GOT3 (cell line): Measurements from ENCODE around the gene EXOSC6.
A peak's percentile ranks its signal among the peaks of the same experiment; 100 is the strongest.
"Not testable (repeated sequence)": the region's sequence is repeated elsewhere in the genome, so short reads cannot be mapped to it uniquely, and the experiment has no call there.

ENCODE experiments used
- DNase-seq: peaks from one replicate; lab custom pipeline; 2025; ENCODE audit warnings: mixed read lengths; lab: John Stamatoyannopoulos, UW

Gene EXOSC6

DNA sequence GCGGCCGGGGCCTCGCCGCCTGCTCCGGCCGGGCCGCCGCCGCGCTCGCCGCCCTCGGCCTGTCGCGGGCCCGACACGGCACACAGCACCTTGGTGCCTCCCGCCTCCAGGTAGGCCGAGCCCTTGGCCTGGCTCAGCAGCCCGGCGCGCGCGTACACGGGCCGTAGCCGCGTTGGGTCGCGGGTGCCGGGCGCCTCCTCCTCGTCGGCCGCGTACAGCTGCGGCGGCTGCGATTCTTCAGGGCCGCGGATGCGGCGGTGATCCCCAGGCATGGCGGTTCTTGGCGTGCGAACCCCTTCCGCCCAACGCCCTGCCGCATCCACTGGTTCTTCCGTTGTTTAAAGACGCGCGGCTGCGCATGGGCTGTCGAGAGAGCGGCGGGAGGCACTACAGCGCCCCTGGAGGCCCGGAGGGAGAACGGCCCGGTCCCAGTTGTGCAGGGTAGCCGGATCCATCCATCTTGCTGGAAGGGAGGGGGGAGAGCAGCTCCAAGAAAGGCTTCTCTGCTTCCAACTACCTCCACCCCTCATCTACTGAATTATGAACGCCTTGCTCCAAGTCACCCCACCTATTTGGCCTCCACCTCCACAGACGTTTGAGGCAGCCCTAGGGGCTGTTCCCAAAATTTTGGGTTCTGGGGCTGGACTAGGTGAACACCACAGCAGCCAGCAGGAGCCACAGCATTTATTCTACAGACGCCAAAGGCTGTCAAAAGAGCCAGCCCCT, at the start of gene EXOSC6:
EXOSC6 (minus strand) TSS at position 312 of the 726 bp plus-strand sequence; CDS start at position 272, 40 bp downstream.
- peak; percentile 69 for DNase-seq

DNA sequence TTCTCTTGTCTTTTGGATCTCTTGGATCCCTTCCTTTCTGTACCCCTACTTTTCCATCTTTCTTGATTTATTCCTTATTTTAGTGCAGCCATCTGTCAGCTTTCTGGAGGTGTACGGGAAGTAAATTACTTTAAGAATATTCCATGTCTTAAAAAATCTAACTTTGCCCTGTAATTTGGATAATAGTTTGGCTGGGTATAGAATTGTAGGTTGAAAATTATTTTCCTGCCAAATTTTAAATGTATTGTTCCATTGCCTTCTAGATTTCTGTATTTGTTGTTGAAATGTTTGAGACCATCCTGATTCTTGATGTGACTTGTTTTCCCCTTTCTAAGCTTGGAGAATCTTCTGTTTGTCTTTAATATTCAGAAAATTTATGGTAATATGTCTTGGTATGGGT, 49.4 kb upstream of the EXOSC6 start:
- DNase-seq: no peak

DNA sequence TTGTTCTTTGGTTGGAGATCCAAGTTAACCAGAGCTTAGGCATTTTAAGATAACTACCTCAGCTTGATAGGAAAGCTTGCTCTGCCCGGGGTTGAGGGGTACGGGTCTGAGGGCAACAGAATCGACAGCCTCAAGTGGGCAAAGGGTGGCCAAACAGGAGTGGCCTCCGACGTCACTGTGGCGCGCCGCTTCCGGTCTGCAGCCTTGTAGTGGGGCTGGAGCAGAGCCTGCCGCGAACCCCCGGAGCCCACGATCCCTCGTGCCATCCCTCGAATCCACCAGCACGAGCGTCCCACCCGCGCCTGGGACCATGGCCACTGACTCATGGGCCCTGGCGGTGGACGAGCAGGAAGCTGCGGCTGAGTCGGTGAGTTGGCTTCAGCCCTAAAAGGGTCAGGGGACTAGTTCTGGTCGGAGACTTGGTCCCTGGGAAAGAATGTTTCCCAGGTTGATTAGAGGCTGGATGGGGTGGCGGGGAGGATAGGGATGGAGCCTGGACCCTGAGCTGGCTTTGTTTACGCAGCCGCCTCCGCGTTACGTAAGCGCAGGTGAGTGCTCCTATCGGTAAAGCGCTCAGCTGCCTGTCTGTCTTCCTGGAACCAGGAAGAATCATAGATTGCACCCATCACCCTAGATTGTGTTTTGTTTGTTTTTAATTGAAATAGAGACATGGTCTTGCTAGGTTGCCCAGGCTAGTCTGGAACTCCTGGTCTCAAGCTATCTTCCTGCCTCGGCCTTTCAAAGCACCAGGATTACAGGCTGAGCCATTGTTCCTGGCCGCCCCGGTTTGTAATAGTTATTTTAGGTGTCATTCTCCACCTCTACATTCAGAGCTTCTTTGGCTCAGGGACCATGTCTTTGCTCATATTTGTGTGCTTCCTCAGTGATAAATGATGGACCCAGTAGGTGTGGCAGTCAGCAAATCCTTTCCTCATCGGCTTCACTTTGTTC, 47.5 kb upstream of the EXOSC6 start, which contains the start of gene DDX19B:
DDX19B (plus strand) TSS at position 199 of the 951 bp plus-strand sequence; CDS start at position 311, 112 bp downstream.
- peak; percentile 10 for DNase-seq

DNA sequence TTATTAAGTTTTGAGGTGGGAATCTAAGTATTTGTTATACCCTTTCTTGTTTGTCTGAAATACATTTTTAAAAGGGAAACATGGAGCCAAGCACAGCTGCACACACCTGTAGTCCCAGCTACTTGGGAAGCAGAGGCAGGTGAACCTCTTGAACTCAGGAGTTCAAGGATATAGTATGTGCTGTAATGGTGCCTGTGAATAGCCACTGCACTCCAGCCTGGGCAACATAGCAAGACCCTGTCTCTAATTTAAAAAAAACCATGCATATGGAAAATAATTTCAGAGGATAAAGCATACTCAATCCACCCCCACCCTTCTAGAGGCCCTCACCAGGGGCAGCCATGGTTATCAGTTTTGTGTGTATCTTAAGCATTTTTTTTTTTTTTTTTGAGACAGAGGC, 43.9 kb upstream of the EXOSC6 start:
- no peak for DNase-seq

DNA sequence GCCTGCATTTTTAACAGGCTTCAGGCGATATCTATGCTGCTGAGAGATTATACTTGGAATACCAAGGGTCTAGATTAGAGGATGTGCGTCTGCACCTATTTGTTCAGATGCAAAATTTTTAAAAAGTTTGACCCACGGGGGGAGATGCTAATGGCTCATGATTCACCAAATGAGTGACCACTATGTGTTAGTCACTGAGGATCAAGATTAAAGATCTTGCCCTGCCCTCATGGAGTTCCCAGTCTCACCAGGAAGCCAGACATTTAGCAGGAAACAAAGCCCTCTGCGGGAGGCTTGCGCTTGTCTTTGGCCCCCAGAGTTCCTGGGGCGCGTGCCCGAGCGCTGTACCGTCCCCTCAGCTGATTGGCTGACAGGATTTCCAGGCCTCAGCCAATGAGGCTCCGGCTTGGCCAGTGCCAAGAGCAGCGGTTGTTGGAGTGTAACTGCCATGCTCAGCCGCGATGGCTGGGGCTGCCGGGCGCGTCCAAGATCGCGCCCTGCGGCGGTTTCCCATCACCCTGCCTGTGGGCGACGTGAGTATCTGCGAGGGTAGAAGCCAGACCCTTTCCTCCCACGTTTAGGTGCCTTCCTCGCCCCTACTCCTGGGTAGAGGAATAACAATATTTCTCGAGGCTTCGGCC, 42.8 kb upstream of the EXOSC6 start:
- DNase-seq: no peak

DNA sequence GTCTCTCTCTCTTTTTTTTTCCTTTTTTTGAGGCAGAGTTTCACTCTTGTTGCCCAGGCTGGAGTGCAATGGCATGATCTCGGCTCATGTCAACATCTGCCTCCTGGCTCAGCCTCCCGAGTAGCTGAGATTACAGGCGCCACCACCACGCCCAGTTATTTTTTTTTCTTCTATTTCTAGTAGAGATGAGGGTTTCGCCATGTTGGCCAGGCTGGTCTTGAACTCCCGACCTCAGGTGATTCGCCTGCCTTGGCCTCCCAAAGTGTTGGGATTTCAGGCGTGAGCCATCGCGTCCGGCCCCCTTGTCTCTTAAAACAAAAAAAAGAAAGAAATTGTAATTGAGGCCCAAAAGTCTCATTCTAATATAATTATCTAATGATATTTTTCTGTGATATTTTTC, 40.4 kb upstream of the EXOSC6 start:
- DNase-seq: not testable (repeated sequence)

DNA sequence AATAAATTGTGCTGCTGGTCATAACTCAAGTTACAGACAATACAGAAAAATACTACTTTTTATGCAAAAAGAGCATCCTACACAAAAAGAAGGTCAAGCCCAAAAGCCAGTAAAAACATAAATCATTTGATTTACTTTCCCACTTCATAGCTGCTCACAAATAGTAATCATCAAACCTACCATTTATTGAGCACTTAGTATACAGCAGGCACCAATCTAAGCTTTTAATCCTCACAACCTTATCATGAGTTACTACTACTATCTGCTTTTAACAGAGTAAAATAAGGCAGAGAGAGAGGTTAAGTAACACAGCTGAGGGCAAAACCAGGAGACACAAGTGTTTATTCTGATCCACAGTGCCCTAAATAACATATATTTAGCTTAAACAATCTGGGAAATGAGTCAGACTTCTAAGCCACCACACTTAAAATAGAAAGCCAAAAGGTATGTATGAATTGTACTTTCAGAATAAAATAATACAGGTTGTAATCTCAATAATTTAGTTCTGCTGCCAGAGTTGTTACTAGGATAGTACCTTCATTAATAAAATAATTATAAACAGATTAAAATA, 39.3 kb upstream of the EXOSC6 start:
- DNase-seq: no peak

DNA sequence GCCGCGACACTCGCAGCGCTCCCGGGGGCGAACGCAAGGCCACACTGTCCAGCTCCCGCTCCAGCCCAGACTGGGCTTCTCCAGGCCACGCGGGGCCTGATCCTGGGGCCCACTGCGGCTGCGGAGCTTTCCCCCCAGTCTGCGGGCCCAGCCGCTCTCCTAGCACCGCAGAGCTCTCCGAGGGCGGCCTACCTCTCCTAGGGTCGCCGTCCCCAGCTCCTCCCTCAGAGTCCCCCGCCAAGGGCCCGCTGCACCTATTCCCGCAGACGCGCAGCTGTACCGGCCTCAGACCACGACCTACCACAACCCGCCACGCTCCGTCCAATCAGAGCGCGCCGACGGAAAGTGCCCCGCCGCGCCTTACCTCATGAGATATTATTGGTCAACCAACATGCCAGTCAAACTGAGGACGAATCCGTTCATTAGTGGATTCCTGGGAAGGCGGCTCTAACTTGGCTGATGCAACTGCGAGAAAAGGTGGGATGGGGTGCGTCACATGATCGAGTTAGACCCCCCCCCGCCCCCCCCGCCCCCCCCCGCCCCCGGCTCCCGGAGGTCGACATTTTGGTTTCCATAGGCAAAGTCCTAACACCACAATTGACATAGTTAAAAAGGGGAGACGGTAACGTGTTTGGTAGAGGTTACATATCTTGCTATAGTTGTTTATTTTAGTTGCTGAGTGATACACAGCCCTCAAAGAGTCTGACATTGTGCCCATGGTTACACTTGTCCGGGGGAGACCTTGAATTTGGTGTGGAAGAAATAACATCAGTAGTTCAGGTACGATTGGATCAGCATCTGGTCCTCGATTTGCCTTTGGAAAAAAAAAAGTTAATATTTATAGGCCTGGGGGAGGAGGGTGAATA, 37.7 kb upstream of the EXOSC6 start, which contains the start of gene AARS1:
AARS1 (minus strand) TSS at position 278 of the 866 bp plus-strand sequence. CDS start 6,743 bp downstream, outside the sequence.
- peak; percentile 82 for DNase-seq

DNA sequence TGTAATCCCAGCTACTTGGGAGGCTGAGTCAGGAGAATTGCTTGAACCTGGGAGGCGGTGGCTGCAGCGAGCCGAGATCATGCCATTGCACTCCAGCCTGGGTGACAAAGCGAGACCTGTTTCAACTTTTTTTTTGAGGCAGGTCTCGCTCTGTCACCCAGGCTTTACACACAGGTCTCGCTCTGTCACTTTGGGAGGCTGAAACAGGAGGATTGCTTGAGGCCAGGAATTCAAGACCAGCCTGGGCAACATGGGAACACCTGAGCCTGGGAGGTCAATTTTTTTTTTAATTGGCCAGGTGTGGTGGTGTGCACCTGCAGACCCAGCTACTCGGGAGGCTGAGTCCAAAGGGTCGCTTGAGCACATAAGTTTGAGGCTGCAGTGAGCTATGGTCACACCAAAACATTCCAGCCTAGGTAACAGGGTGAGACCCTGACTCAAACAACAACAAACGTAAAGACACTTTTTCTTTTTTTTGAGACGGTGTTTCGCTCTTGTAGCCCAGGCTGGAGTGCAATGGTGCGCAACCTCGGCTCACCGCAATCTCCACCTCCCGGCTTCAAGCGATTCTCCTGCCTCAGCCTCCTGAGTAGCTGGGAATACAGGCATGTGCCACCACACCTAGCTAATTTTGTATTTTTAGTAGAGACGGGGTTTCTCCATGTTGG, 35.7 kb upstream of the EXOSC6 start:
- DNase-seq: not testable (repeated sequence)

DNA sequence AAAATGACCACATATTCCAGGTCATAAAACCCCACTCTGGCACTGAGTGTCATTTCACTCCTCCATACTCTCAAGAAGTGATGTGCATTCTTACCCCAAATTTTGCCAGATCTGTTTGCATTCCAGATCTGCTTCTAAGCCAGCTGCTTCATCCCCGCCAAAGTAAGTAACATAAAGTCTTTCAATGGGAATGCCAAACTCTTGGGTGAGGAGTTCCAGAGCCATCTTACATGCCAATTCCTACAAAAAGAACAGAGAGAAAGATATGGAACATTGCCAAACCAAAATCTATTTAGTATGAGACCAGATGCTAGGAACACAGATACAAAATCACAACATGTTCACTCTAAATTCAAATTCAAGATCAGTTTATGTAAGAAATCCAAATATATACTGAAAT, 24.7 kb upstream of the EXOSC6 start:
- no peak for DNase-seq

DNA sequence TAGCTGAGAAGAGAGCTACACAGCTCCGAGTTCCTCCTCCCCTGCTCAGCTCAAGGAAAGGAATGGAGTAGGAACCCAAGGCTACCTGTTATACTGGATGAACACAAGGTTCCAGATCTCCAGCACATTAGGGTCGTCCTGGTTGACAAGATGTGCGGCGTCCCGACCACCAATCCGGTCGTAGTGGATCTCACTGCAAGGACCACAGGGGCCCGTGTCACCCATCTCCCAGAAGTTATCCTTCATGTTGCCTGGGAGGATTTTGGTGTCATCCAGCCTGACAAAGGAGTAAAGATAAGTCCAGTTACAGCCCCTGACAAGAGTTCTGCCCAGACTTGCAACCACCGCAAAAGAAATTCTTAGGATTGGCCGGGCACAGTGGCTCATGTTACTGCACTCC, 20.0 kb upstream of the EXOSC6 start:
- DNase-seq: no peak

DNA sequence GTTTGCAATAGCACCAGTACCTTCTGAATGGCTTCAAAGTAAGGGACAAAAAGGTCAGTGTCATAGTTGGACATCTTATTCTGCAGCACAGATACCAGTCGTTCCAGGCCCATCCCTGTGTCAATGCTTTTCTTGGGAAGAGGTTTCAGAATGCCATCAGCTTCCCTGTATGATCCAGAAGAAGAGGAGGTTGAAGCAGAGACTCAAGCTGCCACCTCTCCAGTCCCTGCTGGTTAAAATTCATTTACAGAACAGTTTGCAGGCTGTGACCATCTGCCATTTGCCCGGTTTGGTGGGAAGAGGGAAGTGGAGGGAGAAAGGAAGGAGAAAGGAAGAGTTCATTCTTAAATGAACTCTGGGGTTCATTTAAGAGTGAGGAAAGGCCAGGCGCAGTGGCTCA, 18.4 kb upstream of the EXOSC6 start:
- no peak for DNase-seq

DNA sequence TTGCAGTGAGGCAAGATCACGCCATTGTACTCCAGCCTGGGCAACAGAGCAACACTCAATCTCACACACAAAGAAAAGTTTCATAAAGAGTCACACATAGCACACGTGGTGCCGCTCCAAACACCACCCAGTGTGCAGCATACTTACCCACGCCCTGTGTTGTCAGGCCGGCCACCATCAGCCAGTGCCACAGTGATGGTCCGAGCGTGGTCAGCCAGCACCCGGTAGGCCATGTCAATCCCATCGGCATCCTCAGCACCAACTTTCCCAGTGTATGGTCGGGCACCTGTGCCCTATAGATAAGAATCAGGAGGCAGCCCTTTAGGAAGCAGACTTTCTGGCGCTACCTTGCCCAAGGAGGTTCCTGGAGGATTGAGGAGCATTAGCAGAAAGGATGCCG, 17.7 kb upstream of the EXOSC6 start:
- DNase-seq: no peak

DNA sequence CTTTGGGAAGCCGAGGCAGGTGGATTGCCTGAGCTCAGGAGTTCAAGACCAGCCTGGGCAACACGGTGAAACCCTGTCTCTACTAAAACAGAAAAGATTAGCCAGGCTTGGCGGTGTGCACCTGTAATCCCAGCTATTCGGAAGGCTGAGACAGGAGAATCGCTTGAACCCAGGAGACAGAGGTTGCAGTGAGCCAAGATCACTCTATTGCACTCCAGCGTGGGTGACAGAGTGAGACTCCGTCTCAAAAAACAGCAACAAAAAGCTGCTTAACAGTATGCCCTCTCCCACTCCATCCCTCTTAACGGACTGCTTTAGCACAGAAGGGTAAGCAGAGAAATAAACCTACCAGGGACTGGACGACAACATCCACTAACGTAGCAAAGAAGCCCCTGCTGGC, 16.2 kb upstream of the EXOSC6 start:
- not testable (repeated sequence) for DNase-seq

DNA sequence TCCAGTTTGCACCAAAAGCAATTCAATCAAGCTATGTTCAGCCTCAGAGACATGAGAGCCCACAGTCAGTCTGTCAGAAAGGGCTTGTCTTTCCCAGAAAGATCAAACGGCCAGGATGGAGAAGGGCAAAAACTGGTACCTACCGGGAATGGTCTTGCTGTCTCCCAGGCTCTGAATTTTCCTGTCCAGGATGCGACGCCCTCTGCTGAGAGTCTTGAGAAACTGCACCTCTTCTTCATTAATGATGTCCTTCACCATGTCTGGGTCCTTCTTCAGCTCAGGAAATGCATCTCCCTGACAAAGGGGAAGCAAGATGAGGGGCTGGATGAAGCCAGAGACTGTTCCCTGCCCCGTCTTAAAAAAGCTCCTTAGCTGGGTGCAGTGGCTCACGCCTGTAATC, 15.8 kb upstream of the EXOSC6 start:
- no peak for DNase-seq

DNA sequence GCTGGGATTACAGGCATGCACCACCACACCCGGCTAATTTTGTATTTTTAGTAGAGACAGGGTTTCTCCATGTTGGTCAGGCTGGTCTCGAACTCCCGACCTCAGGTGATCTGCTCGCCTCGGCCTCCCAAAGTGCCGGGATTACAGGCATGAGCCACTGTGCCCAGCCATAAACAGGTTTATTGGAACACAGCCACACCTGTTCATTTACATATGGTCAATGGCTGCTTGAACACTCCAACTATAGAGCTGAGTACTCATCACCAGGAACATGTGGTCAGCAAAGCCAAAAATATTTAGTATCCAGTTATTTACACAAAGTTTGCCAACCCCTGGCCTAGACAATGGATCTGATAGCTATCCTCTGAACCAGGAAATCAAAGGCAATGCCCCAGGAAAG, 8.2 kb upstream of the EXOSC6 start:
- DNase-seq: not testable (repeated sequence)

DNA sequence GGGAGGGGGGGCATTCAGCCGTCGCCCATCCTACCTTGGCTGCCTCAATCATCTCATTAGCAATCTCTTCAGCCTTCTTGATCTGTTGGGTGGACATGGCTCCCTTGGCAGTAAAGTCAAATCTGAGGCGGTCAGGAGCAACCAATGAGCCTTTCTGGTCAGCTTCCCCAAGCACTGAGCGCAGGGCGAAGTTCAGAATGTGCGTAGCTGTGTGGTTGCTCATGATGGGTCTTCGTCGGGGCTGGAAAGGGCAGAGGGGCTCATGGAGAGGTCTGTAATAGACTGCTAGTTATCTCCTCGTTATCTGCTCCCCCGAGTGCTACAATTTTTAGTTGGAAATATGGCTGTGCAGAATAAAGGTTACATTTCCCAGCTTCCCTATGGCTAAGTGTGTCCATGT, 7.2 kb upstream of the EXOSC6 start:
- DNase-seq: no peak

DNA sequence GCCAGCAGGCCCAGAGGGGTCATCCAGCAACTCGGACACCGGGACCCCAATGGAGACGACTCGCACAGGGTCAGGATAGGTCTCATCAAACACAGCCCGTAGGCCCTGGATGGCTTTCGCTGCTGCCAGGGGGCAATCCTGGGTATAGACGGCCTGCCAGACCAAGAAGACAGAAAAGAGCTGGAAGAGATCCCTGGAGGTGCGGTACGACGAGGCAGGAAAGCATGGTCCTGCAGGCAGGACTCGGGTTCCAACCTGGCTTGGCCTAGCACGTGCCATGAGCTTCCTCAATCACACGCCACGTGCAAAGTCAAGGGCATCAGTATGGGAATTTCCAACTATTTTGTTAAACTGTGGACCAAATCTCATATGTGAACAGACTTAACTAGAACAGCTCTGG, 6.3 kb upstream of the EXOSC6 start:
- no peak for DNase-seq

DNA sequence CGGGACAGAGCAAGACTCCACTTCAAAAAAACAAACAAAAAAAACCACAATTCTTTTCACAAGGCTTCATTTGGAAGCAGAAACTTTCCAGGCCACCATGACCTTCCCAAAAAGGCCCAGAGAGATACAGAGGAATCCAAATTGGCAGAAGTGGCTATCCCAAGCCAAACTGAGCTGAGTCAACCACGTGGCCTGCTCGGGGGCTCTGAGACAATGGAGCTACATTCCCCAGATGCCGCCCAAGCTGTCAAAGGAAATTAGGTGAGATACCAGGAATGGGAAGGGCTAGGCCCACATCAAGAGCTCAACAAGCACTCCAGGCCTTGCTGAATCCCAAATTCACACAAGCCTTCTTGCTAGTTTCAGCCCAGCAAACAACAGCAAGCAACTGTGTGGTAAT, 5.7 kb upstream of the EXOSC6 start:
- DNase-seq: no peak

DNA sequence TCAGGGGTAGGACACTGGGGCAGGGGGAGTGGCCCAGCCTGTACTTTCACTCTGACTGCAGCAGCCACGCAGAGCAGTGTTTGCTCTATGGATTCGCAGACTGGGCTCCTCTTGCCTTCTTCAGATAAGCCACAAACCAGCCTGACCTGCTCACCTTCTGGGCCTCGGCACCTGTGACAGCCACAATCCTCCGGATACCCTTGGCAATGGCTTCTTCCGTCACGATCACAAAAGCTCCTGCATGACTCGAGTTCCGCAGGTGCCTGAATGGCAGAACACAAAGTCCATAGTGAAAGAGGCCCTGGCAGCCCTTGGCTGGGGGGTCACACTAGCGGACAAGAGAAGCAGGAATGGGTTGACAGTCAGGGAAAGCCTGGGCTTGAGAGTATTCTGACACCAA, 3.8 kb upstream of the EXOSC6 start:
- DNase-seq: no peak

DNA sequence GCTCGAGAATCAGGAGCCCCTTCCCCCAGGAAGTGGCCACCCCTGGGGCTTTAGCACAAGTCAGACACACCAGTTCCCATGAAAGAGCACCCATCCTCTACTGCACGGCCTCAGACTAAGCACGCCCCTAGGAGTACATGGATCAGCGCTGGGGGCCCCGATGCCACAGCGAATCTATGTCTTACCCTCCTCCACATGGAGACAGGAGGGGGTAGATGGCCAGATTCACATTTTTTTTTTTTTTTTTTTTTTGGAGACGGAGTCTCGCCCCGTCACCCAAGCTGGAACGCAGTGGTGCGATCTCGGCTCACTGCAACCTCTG, 3.2 kb upstream of the EXOSC6 start:
- no peak for DNase-seq
